PFSK-1 (cell line): Measurements from ENCODE around the gene NEU3.

ENCODE experiments used
- POLR2AphosphoS5 ChIP-seq: IDR thresholded peaks from 2 replicates; pipeline ENCODE4 v1.6.1; 2012; ENCODE audit warnings: low read depth, mild to moderate bottlenecking, control low read depth, low read length, moderate library complexity
- REST ChIP-seq, 2 experiments: IDR thresholded peaks; 2 replicates each; pipeline versions ENCODE4 v1.6.1 to v1.8.0; 2011 to 2012; ENCODE audit warnings: low read depth in 2 of 2, low read length in 2 of 2, control low read depth in 1 of 2, inconsistent platforms in 1 of 2, mild to moderate bottlenecking in 1 of 2, moderate library complexity in 1 of 2; ENCODE audit not compliant: insufficient read depth in 1 of 2
- TAF1 ChIP-seq: IDR thresholded peaks from 2 replicates; pipeline ENCODE4 v1.6.1; 2012; ENCODE audit warnings: low read length, control low read depth, borderline replicate concordance; ENCODE audit not compliant: insufficient read depth

- TF ChIP-seq TAF1 (no peak), REST (IDR thresholded peaks at IDR 0.05; ENCODE audit: insufficient read depth in 1 of 2, low read depth in 2 of 2, low read length in 2 of 2) (no peak), POLR2AphosphoS5 (no peak)
These were observed 42.6 kb downstream of the NEU3 start for GRCh38 chr11:75031224-75031753.
